GM21447 (cell line): ENCODE results near the gene HRH2.
"Not testable (repeated sequence)": the region's sequence is repeated elsewhere in the genome, so short reads cannot be mapped to it uniquely, and the experiment has no call there.

Source experiments
- ATAC-seq: cut with Tn5 transposase; IDR thresholded peaks from one replicate; pipeline ENCODE4 v1.9.1; 2021; ENCODE audit not compliant: unreplicated experiment

The HRH2 gene

DNA sequence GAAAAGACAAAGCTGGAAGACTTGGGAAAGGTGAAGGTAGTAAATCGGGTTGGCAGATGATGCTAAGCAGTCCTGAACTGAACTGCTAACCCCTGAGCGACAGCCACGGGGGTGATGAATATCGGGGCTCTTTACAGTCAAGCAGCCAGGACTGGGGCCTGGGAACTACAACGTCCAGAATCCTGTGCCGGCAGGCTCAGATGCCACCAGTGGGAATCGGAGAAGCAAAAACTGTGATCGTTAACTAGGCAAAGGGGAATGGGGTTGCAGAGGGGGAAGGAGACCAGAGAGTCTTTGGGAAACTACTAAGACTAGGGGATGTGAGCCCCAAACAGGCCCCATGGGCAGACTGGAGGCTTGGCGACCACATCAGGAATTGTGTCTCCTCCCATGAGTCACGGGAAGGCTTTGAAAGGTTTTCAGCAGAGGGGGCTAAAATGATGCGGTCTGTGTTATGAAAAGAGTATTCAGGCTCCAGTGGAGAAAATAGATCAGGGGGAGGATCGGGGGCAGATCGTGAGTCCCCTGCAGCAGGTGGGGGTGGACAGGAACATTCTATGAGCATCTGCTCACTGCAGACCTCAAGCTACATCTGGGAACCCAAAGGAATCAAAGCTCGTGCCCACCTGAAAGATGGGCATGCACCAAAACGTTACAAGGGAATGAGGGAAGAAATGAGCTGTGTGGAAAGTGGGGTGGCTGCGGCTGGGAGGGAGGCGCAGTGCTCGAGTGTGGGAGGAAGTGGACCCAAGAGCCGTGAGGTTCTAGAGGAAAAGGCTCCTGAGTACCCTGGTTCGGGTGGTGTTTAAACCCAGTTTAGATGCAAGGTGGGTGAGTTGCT, 53.8 kb downstream of the HRH2 start:
- ATAC-seq: no peak

DNA sequence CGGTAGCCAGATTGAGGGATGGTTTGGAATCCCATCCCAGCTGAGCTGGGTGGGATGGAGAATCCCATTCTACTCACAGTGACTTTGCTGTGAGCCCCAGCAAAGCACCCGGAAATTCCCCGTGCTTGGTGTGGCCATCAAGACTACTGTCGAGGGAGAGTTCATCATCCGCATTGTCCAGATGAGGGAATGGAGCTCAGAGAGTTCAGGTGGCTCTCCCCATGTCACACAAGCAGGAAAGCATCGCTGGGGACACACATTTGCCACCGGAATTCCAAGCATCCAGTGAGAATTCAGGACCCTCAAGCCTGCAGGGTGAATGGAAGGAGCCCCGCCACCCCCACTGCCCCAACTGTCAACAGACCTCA, 54.4 kb downstream of the HRH2 start:
- ATAC-seq: no peak

DNA sequence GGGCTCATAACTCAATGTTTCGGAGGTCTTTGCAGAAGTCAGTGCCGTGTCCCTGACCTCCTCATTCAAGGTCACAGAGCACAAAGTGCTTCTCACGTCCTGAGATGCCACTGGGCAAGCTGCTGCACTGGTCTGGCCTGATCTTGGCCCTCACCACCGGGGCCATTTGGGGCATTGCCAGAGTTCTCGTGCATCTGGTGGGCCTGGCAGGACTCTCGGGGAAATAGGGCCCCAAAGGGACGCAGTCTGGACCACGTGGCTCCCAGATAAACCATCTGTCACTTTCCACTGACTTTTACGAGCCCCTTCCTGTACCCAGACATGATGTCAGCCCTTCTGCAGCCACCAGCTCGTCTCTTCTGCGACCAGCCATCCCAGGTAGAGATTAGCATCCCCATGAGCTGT, 54.8 kb downstream of the HRH2 start:
- no peak for ATAC-seq

DNA sequence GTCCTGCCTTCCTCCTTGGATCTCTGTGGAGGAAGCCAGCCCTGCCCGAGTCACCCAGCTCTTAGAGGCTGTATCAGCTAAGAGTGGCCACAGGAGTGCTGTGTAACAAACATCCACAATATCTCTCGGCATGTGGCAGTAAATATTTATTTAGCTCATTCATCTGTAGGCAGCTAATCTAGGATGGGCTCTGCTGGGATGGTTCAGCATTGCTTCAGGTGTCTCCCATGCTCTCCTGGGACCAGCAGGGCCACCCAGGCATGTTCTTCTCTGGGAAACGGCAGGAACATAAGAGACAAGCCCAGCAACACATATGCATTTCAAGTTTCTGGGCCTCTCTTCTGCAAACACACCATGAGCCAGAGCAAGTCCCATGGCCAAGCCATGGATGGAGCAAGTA, 56.1 kb downstream of the HRH2 start:
- no peak for ATAC-seq

DNA sequence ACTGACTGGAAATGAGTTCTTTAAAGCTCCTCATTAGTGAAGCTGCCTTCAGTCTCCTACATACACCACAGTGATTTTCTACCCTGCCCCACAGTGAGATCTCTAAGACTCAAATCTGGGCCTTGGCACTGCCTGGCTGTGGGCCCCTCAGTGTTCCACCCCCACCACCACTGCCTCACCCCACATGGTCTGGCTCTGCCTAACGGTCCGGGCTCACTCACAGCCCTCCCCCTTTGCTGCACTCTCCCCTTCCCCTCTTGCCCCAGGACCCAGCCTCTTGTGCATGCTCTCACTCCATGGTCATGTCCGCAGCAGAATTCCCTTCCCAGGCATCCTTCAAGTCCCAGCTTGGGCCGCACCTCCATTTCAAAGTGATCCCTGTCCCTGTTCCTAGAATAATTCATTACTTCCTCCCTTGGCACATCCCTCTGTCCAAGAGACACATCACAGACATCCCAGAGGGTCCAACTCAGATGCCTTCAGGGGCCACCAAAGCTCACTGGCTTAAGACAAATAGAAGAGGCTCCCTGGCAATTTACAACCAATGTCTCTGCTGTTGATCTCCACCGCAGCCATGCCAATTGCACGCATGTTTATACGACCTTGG, 56.7 kb downstream of the HRH2 start:
- no peak for ATAC-seq

DNA sequence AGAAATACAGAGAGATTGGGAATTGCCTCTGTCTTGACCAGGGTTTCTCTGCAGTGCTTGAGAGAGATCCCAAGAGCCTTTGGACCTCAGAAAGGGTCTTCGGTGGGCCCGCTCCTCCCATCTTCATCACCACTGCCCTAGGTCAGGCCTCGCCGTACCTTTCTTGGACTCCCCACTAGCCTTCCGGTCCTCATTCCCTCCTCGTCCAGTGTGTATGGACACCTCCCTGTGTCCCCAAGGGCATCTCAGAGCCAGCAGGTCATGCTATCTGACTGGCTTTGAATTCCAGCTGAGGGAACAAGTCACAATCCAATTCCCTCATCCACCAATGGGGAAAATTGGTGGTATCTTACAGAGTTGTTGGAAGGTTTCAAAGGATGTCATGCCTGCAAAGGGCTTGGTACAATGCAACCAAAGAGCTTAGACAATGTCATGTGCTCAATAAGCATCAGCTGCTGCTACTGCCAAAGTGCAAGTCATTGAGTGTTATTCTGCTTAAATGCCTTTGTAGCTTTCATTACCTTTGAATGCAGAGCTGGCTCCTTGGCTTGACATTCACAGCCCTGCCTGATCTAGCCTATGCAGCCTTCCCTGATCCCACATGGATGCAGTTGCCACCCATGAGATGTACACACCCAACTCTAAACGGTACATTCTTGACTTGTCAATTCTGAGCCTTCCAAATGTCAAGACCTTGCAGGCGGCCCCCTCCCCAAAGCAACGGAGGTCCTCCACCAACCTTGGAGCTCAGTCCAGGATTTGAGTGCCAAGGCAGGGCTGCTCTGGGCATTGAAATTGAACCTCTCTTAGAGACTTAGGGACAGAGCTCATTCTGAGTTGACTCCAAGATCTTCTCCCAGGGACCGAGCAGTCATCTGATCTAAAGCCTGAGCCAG, 58.0 kb downstream of the HRH2 start:
- no peak for ATAC-seq

DNA sequence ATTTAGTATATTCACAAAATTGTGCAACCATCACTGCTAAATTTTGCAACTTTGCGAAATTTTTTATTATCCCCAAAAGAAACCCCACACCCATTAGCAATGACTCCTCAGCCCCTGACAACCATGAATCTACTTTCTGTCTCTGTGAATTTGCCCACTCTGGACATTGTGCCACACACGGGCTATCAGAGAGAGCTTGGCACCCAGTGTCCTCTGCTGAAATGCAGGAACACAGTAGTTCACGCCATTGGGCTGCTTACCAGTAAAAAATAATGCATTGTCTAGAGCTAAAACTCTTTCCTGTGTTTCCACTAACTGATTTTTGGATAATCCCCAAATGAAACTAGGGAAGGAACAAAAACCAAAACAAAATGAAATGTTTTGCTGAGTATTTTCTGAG, 60.0 kb downstream of the HRH2 start:
- ATAC-seq: no peak

GRCh38 chr5:175718401-175719108, 60.7 kb downstream of the HRH2 start:
- no peak for ATAC-seq

GRCh38 chr5:175719109-175719432, 61.2 kb downstream of the HRH2 start:
- not testable (repeated sequence) for ATAC-seq

DNA sequence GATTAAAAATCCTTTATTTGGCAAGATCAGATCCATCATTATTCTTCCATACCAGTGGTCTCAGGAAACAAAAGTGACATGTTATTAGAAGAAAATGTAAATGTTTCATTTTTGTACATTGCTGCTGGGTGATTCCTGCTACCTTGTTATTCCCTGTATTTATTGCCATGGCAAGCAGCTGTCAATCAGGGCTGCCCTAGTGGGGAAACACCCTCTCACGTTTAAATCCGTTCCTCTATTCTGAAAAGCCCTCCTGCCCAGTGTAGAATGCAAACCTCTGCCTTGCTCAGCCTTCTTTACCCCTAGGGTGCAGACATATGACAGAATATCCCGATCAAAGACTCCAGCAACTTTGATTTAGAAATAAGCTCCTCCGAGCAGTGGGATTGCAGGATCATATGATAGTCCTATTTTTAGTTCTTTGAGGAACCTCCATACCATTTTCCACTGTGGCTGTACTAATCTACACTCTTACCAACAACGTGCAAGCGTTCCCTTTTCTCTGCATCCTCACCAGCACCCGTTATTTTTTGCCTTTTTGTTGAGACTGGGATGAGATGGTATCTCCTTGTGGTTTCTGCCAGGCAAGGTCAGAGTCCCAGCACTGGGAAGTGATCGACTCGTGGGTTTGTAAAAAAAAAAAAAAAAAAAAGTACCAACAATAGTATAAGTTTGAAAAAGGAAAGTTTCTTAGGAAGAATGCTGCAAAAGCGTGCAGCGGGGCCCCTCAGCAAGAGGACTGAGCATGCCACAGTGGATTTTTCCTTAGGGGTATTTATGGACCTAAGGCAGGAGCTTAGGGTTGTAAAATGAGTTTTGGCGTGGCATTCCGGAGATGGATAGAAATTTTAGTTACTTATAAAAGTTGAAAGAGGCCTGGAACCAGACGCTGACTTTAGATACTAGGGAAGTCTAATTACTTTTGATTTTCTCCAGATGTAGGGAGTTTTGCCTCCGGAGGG, 66.7 kb downstream of the HRH2 start:
- ATAC-seq: no peak

DNA sequence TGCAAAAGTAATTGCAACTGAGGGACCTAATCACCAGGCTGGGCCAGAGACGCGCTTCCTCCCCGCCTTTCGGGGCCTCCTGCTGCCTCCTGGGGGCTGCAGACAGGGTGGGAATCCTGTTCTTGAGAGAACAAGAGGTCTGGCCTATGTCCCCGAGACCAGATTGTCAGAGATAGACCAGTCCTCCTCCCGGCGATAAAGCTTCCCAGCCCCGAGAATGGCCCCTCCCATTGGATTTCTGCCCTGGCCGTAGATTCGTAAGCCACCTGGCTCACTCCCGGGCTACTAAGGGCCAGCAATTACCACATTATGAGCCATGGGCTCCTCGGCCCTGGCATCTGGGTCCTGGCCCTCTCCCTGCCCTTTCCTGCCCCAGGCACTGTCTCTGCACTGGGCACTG, 70.4 kb downstream of the HRH2 start:
- no peak for ATAC-seq

DNA sequence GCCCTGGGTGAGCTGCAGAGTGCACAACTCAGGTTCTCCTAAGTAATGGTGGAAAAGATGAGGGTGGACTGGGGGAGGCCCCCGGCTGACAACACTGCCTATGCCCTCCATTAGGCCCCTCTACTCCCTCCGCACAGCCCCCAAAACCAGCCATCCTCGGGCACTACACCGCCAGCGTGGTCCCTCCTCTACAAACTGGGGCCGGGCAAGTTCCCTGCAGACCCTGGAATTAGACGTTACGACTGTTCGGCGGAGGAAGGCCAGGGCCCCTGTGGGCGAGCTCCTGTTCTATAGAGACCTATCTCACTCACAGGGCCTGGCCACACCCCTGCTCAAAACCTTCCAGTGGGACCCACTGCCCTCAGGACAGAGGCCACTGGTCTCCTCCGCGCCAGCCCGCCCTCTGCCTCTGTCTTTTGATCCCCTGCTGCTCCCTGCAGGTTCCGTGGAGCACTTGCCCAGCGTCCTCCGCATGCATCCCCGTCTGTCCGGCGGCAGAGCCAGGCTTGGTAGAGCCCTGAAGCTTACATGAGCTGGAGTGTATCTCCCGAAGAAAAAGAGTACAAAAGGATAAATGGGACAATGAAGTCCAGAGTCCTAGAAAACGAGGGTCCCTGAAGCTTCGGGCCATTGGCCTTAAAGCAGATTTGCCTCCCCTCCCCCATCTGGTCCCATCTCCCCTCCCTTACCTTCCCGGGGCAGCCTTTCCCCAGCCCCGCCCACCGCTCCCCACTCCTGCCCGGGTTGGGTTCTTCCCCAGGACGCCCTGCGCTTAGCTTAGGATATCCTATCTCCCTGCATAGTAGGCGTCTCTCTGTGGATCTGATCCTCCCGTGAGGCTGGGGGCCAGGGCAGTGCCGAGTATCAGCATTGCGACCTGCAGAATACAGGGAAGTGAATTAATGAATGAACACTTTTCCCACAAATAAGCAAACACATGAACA, 71.3 kb downstream of the HRH2 start:
- ATAC-seq: no peak

- peak; percentile 77 for ATAC-seq
Observed at GRCh38 chr5:175729829-175730277, 72.0 kb downstream of the HRH2 start.

- ATAC-seq: no peak
Observed at GRCh38 chr5:175731172-175731571, 73.3 kb downstream of the HRH2 start.

GRCh38 chr5:175731756-175732465, 74.0 kb downstream of the HRH2 start:
- ATAC-seq: no peak

DNA sequence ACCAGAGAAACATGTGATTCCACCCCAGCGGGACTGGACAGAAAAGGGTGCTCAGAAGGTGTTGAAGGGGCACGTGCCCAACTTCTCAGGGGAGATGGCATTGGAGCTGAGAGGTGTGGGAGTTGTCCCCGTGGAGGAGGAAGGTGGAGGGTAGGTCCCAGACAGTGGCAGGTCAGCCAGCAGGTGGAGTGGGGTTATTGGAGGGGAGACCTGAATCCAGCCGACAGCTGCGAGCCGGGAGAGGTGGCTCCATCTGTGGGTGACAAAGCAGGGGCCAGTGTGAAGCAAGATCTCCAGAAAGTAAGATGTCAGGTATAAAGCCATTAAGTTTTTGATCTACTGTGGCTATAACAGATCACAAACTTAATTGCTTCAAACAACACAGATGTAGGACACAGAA, 75.1 kb downstream of the HRH2 start:
- no peak for ATAC-seq

GRCh38 chr5:175734016-175734415, 76.1 kb downstream of the HRH2 start:
- ATAC-seq: no peak

- no peak for ATAC-seq
Observed at GRCh38 chr5:175734501-175734900, 76.6 kb downstream of the HRH2 start.
